Activated T-cell treated with anti-CD3 and anti-CD28 coated beads for 48 hours (primary cell): ENCODE results near the gene PDE5A.
"Not testable (repeated sequence)": the region's sequence is repeated elsewhere in the genome, so short reads cannot be mapped to it uniquely, and the experiment has no call there.

Source experiments
- DNase-seq: peaks from one replicate; pipeline ENCODE4 v3.0.0-alpha.2; 2020; ENCODE audit warnings: low read depth

The PDE5A gene

GRCh38 chr4:119470021-119470736 lies 158.4 kb downstream of the PDE5A start:
- DNase-seq, result not testable (repeated sequence)

- DNase-seq, result not testable (repeated sequence)
Measured at GRCh38 chr4:119469039-119469438, 159.6 kb downstream of the PDE5A start.

- DNase-seq, result not testable (repeated sequence)
Measured at GRCh38 chr4:119462733-119463132, 165.9 kb downstream of the PDE5A start.

- not testable (repeated sequence) for DNase-seq
Measured at GRCh38 chr4:119455734-119456133, 172.9 kb downstream of the PDE5A start.

GRCh38 chr4:119454491-119455270 lies 173.9 kb downstream of the PDE5A start:
- peak; percentile 95 for DNase-seq

GRCh38 chr4:119454151-119454490 lies 174.5 kb downstream of the PDE5A start:
- not testable (repeated sequence) for DNase-seq

- DNase-seq, result not testable (repeated sequence)
Measured at GRCh38 chr4:119453286-119453685, 175.3 kb downstream of the PDE5A start.

- DNase-seq, result not testable (repeated sequence)
Measured at GRCh38 chr4:119449851-119450250, 178.8 kb downstream of the PDE5A start.
